Sigmoid colon (tissue), 4 donors: ENCODE results near the gene TSPAN32.

Experiments used
- CTCF ChIP-seq, 4 experiments: fragments of 450-650 bp in 3 of 4; fragments of 200-600 bp in 1 of 4; IDR thresholded peaks; one replicate each; pipeline ENCODE4 v1.5.1; 2016 to 2019; ENCODE audit warnings: antibody characterized with exemption in 4 of 4, mild to moderate bottlenecking in 3 of 4, moderate library complexity in 2 of 4
- EP300 ChIP-seq, 4 donors: sonication (generic); formaldehyde crosslinking; IDR thresholded peaks; one replicate each; pipeline ENCODE4 v1.6.1; 2017; ENCODE audit warnings: antibody characterized with exemption in 4 of 4
- POLR2A ChIP-seq, 2 donors: fragments of 450-650 bp; IDR thresholded peaks; one replicate each; pipeline ENCODE4 v1.6.1; 2016; ENCODE audit warnings: antibody characterized with exemption in 2 of 2, mild to moderate bottlenecking in 2 of 2, moderate library complexity in 2 of 2
- POLR2AphosphoS5 ChIP-seq, 4 donors: sonication (generic); formaldehyde crosslinking; IDR thresholded peaks; one replicate each; pipeline ENCODE4 v1.6.1; 2017; ENCODE audit warnings: antibody characterized with exemption in 4 of 4

GRCh38 chr11:2367266-2368160 lies 65.7 kb downstream of the TSPAN32 start:
- TF ChIP-seq EP300 (IDR thresholded peaks at IDR 0.05) (no peak), CTCF (IDR thresholded peaks at IDR 0.05) (no peak), POLR2A (IDR thresholded peaks at IDR 0.05) (no peak), POLR2AphosphoS5 (IDR thresholded peaks at IDR 0.05) (no peak)
